Activated B cell treated with CpG ODN at 0.5 μM for 24 hours (primary cell): ENCODE data around the gene AOPEP. TPM values are rescaled to one million over a fixed set of nuclear protein-coding genes. Genes with fewer than 3 reads are reported as not detected.
A peak's percentile ranks its signal among the peaks of the same experiment; 100 is the strongest.

ENCODE experiments used
- ATAC-seq: fragments of 200-7000 bp; cut with Tn5 transposase; one replicate; pipeline ENCODE4 v1.10.0; 2021; ENCODE audit warnings: low read depth, mild to moderate bottlenecking, moderate library complexity
- CTCF ChIA-PET: fragments of 350-600 bp; sonication (Branson Sonifier 250); formaldehyde crosslinking; loops from one replicate; lab custom pipeline; 2021; ENCODE audit warnings: antibody characterized with exemption; lab: Charles Lee
- POLR2A ChIA-PET: fragments of 350-600 bp; sonication (Branson Sonifier 250); formaldehyde crosslinking; loops from one replicate; lab custom pipeline; 2021; ENCODE audit warnings: antibody characterized with exemption; lab: Charles Lee
- DNase-seq: peaks from one replicate; pipeline ENCODE4 v3.0.0; 2022
- H3K27ac Mint-ChIP-seq: one replicate; pipeline ENCODE4 v1.8.0; 2020; ENCODE audit warnings: mixed read lengths
- H3K27me3 Mint-ChIP-seq: one replicate; pipeline ENCODE4 v1.8.0; 2021; ENCODE audit warnings: mixed read lengths
- H3K36me3 Mint-ChIP-seq: one replicate; pipeline ENCODE4 v1.8.0; 2021; ENCODE audit warnings: low read depth, mixed read lengths
- H3K4me1 Mint-ChIP-seq: one replicate; pipeline ENCODE4 v1.8.0; 2021; ENCODE audit warnings: mixed read lengths
- H3K4me3 Mint-ChIP-seq: one replicate; pipeline ENCODE4 v1.8.0; 2020; ENCODE audit warnings: mild to moderate bottlenecking, mixed read lengths
- H3K9me3 Mint-ChIP-seq: one replicate; pipeline ENCODE4 v1.8.0; 2020; ENCODE audit warnings: mixed read lengths
- CTCF ChIP-seq: fragments of 200-600 bp; IDR thresholded peaks from one replicate; pipeline ENCODE4 v1.8.0; 2022; ENCODE audit warnings: antibody characterized with exemption, mild to moderate bottlenecking
- intact Hi-C: fragments of 100-400 bp; cut with micrococcal nuclease; formaldehyde crosslinking; loops from one replicate; pipeline ENCODE4 v1.15.1; 2024
- total RNA-seq: library from RNA; stranded (reverse); gene quantifications from 2 replicates; pipeline ENCODE4 v1.2.3, GENCODE V29; 2022

The AOPEP gene
- total RNA-seq, 1 donor from 2014 or later, result 20.4 TPM

GRCh38 chr9:95004411-95005277 lies 278.1 kb downstream of the AOPEP start:
- ATAC-seq, result peak; percentile 79
- POLR2A ChIA-PET, result no interaction called here

GRCh38 chr9:95005278-95006143 lies 279.0 kb downstream of the AOPEP start:
- intact Hi-C loops, result no loop called here
- DNase-seq, result no peak
- Mint-ChIP-seq H3K36me3 (no peaks in the 10 kb centered on the region), H3K9me3 (no peaks in the 10 kb centered on the region), H3K27me3 (peaks cover 30% of the 10 kb centered on the region), H3K27ac (no peak overlapping the region), H3K4me3 (peak overlapping the region; percentile 82), H3K4me1 (peaks cover 9% of the 10 kb centered on the region)
- ATAC-seq, result peak; percentile 48
- POLR2A ChIA-PET, result no interaction called here
- CTCF ChIA-PET, result no interaction called here
- no peak for TF ChIP-seq CTCF

More at GRCh38 chr9:95004411-95005277, 278.1 kb downstream of the AOPEP start:
- CTCF ChIA-PET, result no interaction called here
- Mint-ChIP-seq H3K9me3 (no peaks in the 10 kb centered on the region), H3K4me3 (peak overlapping the region; percentile 38), H3K4me1 (peaks cover 9% of the 10 kb centered on the region), H3K27me3 (peaks cover 34% of the 10 kb centered on the region), H3K27ac (no peak overlapping the region), H3K36me3 (no peaks in the 10 kb centered on the region)
- no peak for TF ChIP-seq CTCF
- intact Hi-C loops, result no loop called here
- DNase-seq, result peak; percentile 28

GRCh38 chr9:95007226-95007869 lies 280.8 kb downstream of the AOPEP start:
- intact Hi-C loops, result no loop called here
- no peak for TF ChIP-seq CTCF
- no peak for ATAC-seq
- H3K4me3 Mint-ChIP-seq, result peak overlapping the region; percentile 32
- no peaks in the 10 kb centered on the region for H3K36me3 Mint-ChIP-seq
- H3K27ac Mint-ChIP-seq, result no peak overlapping the region
- DNase-seq, result no peak
- H3K27me3 Mint-ChIP-seq, result peaks cover 16% of the 10 kb centered on the region
- H3K4me1 Mint-ChIP-seq, result peaks cover 9% of the 10 kb centered on the region
- ChIA-PET POLR2A (no interaction called here), CTCF (interaction anchor here (1.2 kb wide), 1 partner anchor 18 kb away, joined by 3 read pairs; no protein-coding TSS in a partner anchor)
- H3K9me3 Mint-ChIP-seq, result no peaks in the 10 kb centered on the region

GRCh38 chr9:95008151-95008771 lies 281.8 kb downstream of the AOPEP start:
- intact Hi-C loops, result no loop called here
- no peak for ATAC-seq
- H3K27me3 Mint-ChIP-seq, result peaks cover 6% of the 10 kb centered on the region
- H3K4me1 Mint-ChIP-seq, result peaks cover 9% of the 10 kb centered on the region
- H3K9me3 Mint-ChIP-seq, result no peaks in the 10 kb centered on the region
- DNase-seq, result no peak
- CTCF ChIA-PET, result interaction anchor here (1.2 kb wide), 1 partner anchor 19 kb away, joined by 3 read pairs; no protein-coding TSS in a partner anchor
- no peak overlapping the region for H3K4me3 Mint-ChIP-seq
- no peaks in the 10 kb centered on the region for H3K36me3 Mint-ChIP-seq
- H3K27ac Mint-ChIP-seq, result no peak overlapping the region
- TF ChIP-seq CTCF, result no peak
- POLR2A ChIA-PET, result no interaction called here
